22Rv1 (cell line): ENCODE data around the gene DCAF12L1.

Experiments used
- ZFX ChIP-seq: fragments of 450-650 bp; IDR thresholded peaks from 2 replicates; pipeline ENCODE4 v1.6.1; 2017; ENCODE audit warnings: antibody characterized with exemption, borderline replicate concordance
- TF ChIP-seq, protein P1 (sequence below): fragments of 450-650 bp; IDR thresholded peaks from 2 replicates; pipeline ENCODE4 v1.5.1; 2017; ENCODE audit warnings: mild to moderate bottlenecking

DNA sequence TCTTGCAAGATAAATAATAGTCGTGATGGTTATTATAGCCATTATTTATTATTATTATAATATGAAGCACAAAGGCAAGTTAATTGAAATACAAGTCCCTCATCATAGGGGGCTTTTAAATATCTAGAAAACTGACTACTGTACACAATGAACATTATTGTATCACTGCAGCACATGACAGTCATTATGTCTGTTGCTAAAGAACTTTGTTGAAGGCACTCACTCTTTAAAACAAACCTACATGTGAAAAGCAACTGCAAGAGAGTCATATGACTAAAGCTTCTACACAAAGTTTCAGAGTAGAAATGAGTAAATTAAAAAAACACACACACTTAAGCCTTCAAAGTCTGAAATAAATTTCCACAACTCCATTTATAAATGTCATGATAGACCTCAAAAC is 23.3 kb upstream of the DCAF12L1 start:
- TF ChIP-seq, protein P1, sequence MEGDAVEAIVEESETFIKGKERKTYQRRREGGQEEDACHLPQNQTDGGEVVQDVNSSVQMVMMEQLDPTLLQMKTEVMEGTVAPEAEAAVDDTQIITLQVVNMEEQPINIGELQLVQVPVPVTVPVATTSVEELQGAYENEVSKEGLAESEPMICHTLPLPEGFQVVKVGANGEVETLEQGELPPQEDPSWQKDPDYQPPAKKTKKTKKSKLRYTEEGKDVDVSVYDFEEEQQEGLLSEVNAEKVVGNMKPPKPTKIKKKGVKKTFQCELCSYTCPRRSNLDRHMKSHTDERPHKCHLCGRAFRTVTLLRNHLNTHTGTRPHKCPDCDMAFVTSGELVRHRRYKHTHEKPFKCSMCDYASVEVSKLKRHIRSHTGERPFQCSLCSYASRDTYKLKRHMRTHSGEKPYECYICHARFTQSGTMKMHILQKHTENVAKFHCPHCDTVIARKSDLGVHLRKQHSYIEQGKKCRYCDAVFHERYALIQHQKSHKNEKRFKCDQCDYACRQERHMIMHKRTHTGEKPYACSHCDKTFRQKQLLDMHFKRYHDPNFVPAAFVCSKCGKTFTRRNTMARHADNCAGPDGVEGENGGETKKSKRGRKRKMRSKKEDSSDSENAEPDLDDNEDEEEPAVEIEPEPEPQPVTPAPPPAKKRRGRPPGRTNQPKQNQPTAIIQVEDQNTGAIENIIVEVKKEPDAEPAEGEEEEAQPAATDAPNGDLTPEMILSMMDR = no peak
- TF ChIP-seq ZFX = no peak
